IMR-90 (cell line): Measurements from ENCODE around the gene OGDHL.

Experiments used
- BHLHE40 ChIP-seq: fragments of 150-350 bp; IDR thresholded peaks from 2 replicates; pipeline ENCODE4 v1.6.1; 2016; ENCODE audit warnings: mild to moderate bottlenecking, low read depth, low read length
- CHD1 ChIP-seq: IDR thresholded peaks from 2 replicates; pipeline ENCODE4 v1.6.1; 2012; ENCODE audit warnings: low read depth, low read length, improper control_type of control experiment
- CTCF ChIP-seq: conservative IDR thresholded peaks from 2 replicates; pipeline ENCODE4 v1.5.1; 2012; ENCODE audit warnings: mild to moderate bottlenecking, low read depth, low read length, improper control_type of control experiment
- POLR2A ChIP-seq: IDR thresholded peaks from 2 replicates; pipeline ENCODE4 v1.6.1; 2012; ENCODE audit warnings: mild to moderate bottlenecking, low read depth, low read length
- RAD21 ChIP-seq: IDR thresholded peaks from 2 replicates; pipeline ENCODE4 v1.6.1; 2012; ENCODE audit warnings: low read length, improper control_type of control experiment
- RCOR1 ChIP-seq: IDR thresholded peaks from 2 replicates; pipeline ENCODE4 v1.6.1; 2012; ENCODE audit warnings: mild to moderate bottlenecking, low read length, improper control_type of control experiment; ENCODE audit not compliant: insufficient replicate concordance
- RFX5 ChIP-seq: IDR thresholded peaks from 2 replicates; pipeline ENCODE4 v1.8.0; 2012; ENCODE audit warnings: low read depth, mild to moderate bottlenecking, low read length, moderate library complexity
- USF2 ChIP-seq: fragments of 150-350 bp; IDR thresholded peaks from 2 replicates; pipeline ENCODE4 v1.6.1; 2017; ENCODE audit warnings: mild to moderate bottlenecking, antibody characterized with exemption, low read length, low read depth

GRCh38 chr10:49766484-49766883, 4.4 kb upstream of the OGDHL start:
- TF ChIP-seq CTCF, result no peak
- no peak for TF ChIP-seq POLR2A
- TF ChIP-seq BHLHE40, result no peak
- TF ChIP-seq RFX5, result no peak
- TF ChIP-seq RCOR1, result no peak
- no peak for TF ChIP-seq USF2
- no peak for TF ChIP-seq CHD1
- TF ChIP-seq RAD21, result no peak
